Activated naive CD4-positive, alpha-beta T cell treated with anti-CD3 and anti-CD28 coated beads, Interleukin-2, amount 10 ng/mL, durations not matched to agents 7 days and 5 days (primary cell): ENCODE data around the gene CMC4.

Experiments used
- CTCF ChIA-PET: fragments of 350-600 bp; sonication (Branson Sonifier 250); formaldehyde crosslinking; loops from one replicate; lab custom pipeline; 2021; ENCODE audit warnings: antibody characterized with exemption; lab: Charles Lee
- DNase-seq: peaks from one replicate; pipeline ENCODE4 v3.0.0-alpha.2; 2020
- H3K27ac Mint-ChIP-seq: one replicate; pipeline ENCODE4 v1.8.0; 2021; ENCODE audit warnings: mild to moderate bottlenecking, moderate library complexity, mixed read lengths
- H3K27me3 Mint-ChIP-seq: one replicate; pipeline ENCODE4 v1.8.0; 2021; ENCODE audit warnings: mild to moderate bottlenecking, mixed read lengths
- H3K36me3 Mint-ChIP-seq: one replicate; pipeline ENCODE4 v1.8.0; 2021; ENCODE audit warnings: mixed read lengths
- H3K4me1 Mint-ChIP-seq: one replicate; pipeline ENCODE4 v1.8.0; 2021; ENCODE audit warnings: mixed read lengths
- H3K4me3 Mint-ChIP-seq: one replicate; pipeline ENCODE4 v1.8.0; 2021; ENCODE audit warnings: mild to moderate bottlenecking, moderate library complexity, mixed read lengths
- H3K9me3 Mint-ChIP-seq: one replicate; pipeline ENCODE4 v1.8.0; 2021; ENCODE audit warnings: mixed read lengths

CMC4 gene, protein sequence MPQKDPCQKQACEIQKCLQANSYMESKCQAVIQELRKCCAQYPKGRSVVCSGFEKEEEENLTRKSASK

DNA sequence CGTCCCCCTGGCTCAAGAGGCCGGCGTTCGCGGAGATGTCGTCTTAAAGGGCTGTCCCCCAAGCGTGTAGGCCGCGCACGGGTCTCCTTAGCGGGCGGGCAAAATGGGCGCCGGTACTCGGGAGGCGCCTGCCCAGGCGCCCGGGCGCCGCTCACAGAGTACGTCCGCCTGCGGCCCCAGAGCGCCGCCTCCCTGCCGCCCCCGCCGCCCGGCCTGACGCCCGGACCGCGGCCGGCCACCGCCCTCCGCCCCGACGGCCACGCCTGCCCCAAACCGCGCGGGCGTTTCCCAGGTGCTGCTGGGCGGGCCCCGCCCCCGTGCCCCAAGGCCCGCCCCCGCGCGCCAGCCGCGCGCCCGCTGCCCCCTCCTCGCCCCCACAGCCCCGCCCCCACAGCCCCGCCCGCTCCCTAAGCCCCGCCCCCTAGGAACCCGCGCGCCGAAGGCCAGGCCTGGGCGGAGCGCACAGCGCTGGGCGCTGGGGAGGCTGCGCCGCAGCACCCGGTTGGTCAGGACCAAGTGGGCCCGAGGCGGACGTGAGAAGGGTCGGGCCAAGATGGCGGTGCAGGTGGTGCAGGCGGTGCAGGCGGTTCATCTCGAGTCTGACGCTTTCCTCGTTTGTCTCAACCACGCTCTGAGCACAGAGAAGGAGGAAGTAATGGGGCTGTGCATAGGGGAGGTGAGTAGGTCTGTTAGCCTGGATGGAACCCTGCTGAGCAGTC lies at the start of gene CMC4, which contains the start of the genes BRCC3 and MTCP1:
Gene CMC4, minus strand, starts transcription at position 162 of the 719 bp plus-strand sequence. CDS start 7,113 bp downstream, outside the sequence.
Gene BRCC3, plus strand, starts transcription at position 534 of the 719 bp plus-strand sequence. Its CDS starts 20 bp downstream, at position 554.
Gene MTCP1, minus strand, starts transcription at position 162 of the 719 bp plus-strand sequence. CDS start 5,126 bp downstream, outside the sequence.
- Mint-ChIP-seq H3K9me3 (no peaks in the 10 kb centered on the region), H3K27ac (peak within 1 kb of the TSS; percentile 96), H3K36me3 (peaks cover 32% of the 10 kb centered on the region), H3K27me3 (no peaks in the 10 kb centered on the region), H3K4me3 (peak within 1 kb of the TSS; percentile 92), H3K4me1 (peaks cover 60% of the 10 kb centered on the region)
- CTCF ChIA-PET, result no interaction called here
- DNase-seq, result peak; percentile 81

DNA sequence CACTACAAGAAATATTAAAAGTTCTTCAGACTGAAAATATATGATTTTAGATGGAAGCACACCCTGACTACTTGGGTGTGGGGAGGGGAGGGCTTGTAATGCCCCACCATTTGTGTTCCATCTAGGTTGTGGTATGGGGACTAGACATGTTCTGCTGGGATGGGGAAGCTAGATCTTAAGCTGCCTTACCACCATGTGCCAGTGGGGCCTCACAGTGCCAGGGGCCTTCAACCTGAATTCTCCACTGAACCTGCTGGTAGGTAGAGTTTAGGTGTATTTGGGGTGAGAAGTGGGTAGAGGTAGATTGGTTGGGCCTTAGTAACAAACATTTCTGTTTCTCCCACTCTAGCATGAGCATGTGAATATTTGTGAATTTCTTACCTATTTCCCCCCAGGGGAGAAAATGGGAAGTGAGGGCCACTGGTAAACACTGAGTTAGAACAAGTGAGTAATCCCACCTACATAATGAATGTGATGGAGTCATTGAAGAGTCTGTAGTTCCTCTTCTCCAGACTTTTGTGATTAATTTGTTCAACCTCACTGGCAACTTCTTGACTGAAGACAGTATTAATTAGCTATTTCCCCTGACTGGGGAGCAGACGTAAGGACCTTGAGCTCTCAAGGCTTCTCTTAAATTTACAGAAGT lies 44.4 kb upstream of the CMC4 start:
- no peak overlapping the region for H3K27ac Mint-ChIP-seq
- no peak overlapping the region for H3K4me3 Mint-ChIP-seq
- CTCF ChIA-PET, result interaction anchor here (1.6 kb wide), 1 partner anchor 197 kb away, joined by 3 read pairs; no protein-coding TSS in a partner anchor
- DNase-seq, result no peak
- no peaks in the 10 kb centered on the region for H3K9me3 Mint-ChIP-seq
- peaks cover 36% of the 10 kb centered on the region for H3K36me3 Mint-ChIP-seq
- H3K27me3 Mint-ChIP-seq, result no peaks in the 10 kb centered on the region
- H3K4me1 Mint-ChIP-seq, result no peaks in the 10 kb centered on the region

DNA sequence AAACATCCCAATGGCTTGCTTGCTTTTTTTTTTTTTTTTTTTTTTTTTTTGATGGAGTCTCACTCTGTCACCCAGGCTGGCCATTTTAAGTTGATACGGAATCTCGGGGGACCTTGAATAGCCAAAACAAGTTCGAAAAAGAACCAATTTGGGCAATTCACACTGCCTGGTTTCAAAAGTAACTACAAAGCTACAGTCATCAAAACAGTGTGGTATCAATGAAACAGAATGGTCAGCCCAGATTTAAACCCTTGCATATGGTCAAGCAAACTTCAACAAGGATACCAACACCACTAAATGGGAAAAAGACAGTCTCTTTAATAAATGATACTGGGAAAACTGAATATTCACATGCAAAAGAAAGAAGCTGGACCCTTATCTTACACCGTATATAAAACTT lies 42.2 kb upstream of the CMC4 start:
- Mint-ChIP-seq H3K36me3 (peaks cover 34% of the 10 kb centered on the region), H3K27ac (no peak overlapping the region), H3K4me3 (no peak overlapping the region), H3K27me3 (no peaks in the 10 kb centered on the region), H3K9me3 (no peaks in the 10 kb centered on the region), H3K4me1 (no peaks in the 10 kb centered on the region)
- DNase-seq, result no peak
- CTCF ChIA-PET, result no interaction called here

DNA sequence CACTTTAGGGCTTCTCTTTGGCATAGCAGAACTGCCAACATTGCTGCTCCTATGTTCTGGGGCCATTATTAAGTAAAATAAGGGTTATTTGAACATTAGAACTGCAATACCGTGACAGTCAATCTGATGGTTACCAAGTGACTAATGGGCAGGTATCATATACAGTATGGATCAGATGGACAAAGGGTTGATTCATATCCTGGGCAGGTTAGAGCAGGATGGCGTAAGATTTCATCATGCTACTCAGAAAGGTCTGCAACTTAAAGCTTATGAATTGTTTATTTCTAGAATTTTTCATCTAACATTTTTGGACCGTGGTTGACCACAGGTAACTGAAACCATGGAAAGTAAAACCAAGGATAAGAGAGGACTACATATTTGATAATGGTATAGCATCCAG lies 41.2 kb upstream of the CMC4 start:
- peaks cover 40% of the 10 kb centered on the region for H3K36me3 Mint-ChIP-seq
- no peak for DNase-seq
- H3K27me3 Mint-ChIP-seq, result no peaks in the 10 kb centered on the region
- no peaks in the 10 kb centered on the region for H3K4me1 Mint-ChIP-seq
- CTCF ChIA-PET, result no interaction called here
- H3K4me3 Mint-ChIP-seq, result no peak overlapping the region
- H3K9me3 Mint-ChIP-seq, result no peaks in the 10 kb centered on the region
- no peak overlapping the region for H3K27ac Mint-ChIP-seq

DNA sequence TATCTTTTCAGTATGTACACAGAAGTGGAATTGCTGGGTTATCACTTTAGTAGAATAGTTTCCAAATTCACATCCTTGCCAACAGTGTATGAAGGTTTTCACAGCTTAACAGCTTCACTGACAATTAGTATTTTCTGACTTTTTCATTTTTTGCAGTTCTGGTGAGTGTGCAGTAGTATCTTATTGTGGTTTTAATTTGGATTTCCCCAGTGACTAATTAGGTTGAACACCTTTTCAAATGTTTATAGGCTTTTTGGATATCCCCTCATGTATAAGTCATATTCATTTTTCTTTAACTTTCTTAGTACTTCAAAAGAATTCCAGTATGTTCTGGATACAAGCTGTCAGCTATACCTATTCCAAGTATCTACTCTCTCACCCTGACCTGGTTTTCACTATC lies 37.5 kb upstream of the CMC4 start:
- Mint-ChIP-seq H3K9me3 (no peaks in the 10 kb centered on the region), H3K27ac (no peak overlapping the region), H3K4me3 (no peak overlapping the region), H3K36me3 (peaks cover 45% of the 10 kb centered on the region), H3K27me3 (no peaks in the 10 kb centered on the region), H3K4me1 (no peaks in the 10 kb centered on the region)
- CTCF ChIA-PET, result interaction anchor here (0.7 kb wide), 1 partner anchor 568 kb away, joined by 3 read pairs; no protein-coding TSS in a partner anchor
- no peak for DNase-seq

DNA sequence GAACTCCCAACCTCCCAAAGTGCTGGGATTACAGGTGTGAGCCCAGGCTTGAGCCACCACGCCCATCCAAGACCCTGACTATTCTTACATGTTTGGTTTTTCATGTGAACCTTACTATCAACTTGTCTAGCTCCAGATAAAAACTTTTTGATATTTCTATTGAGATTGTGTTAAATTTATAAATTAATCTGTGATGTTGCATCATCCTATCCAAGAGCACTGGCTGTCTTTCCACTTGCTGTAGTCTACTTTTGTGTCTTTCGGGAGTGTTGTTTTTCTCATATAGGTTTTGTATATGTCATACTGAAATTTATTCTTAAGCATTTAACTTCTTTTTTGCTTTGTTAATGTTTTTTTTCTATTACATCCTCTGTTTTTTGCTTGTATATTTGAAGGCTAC lies 35.0 kb upstream of the CMC4 start:
- no peaks in the 10 kb centered on the region for H3K9me3 Mint-ChIP-seq
- DNase-seq, result no peak
- H3K4me1 Mint-ChIP-seq, result no peaks in the 10 kb centered on the region
- CTCF ChIA-PET, result interaction anchor here (0.8 kb wide), 1 partner anchor 11 kb away, joined by 4 read pairs; no protein-coding TSS in a partner anchor
- no peak overlapping the region for H3K4me3 Mint-ChIP-seq
- no peaks in the 10 kb centered on the region for H3K27me3 Mint-ChIP-seq
- no peak overlapping the region for H3K27ac Mint-ChIP-seq
- H3K36me3 Mint-ChIP-seq, result peaks cover 33% of the 10 kb centered on the region

DNA sequence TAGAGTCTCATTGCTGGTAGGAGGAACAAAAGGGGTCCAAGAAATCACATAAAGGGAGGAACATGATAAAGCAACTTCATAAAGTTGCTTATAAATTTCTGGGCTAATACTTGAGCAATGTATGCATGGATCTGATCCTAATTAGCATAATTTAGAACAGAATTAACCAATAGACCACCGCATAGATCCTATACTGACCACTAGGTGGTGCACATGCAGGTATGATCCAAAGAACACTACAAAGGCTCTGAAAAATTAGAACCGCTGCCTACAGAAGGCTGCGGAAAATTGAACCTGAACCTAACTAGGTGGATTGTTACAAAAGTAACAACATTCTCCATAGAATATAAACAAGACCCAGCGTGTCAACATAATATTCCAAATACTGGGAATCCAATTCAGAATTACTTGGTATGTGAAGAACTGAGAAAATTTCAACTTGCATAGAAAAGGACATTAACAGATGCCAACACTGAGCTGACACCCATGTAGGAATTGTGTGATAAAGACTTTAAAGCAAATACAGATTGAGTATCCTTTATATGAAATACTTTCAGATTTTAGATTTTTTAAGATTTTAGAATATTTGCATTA lies 23.6 kb upstream of the CMC4 start:
- Mint-ChIP-seq H3K4me1 (no peaks in the 10 kb centered on the region), H3K9me3 (no peaks in the 10 kb centered on the region), H3K4me3 (no peak overlapping the region), H3K27me3 (no peaks in the 10 kb centered on the region), H3K36me3 (peaks cover 18% of the 10 kb centered on the region), H3K27ac (no peak overlapping the region)
- DNase-seq, result peak; percentile 42
- CTCF ChIA-PET, result interaction anchor here (0.6 to 1.6 kb wide), 7 partner anchors 11 to 312 kb away, joined by 3 to 5 read pairs (median 3); no protein-coding TSS in a partner anchor

DNA sequence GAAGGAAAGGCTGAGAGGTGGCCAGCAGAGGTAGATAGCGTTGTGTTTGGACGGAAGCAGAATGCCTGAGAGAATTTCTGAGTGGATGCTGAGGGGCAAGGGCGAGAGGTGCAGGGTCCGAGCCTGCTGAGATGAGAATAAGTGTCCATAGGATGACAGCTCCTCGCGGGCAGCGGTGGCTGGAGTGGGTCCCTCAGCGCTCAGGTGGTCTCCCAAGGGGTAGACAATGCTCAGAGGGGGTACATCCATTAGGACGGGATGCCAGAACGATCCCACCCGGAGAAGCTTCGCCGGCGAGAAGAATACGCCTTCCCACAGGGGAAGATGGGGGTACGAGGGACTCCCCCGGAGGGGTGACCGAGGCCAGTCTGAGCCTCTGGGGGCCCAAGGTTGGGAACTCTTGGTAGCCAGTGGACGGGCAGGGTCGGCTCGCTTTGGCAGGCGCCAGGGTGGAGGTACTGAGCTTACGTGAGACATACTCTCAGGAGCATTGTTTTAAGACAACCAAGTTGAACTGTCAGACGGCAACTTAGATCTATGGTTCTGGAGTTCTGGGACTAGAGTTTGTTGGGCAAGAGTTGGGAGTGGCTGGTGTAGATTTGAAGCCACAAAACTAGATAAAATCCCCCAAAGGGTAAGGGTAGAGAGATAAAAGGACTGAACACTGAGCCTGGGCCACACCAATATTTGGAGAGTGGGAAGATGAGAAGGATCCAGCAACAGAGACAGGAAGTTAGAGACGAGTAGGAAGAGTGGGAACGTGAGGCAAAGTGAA lies 16.2 kb upstream of the CMC4 start:
- Mint-ChIP-seq H3K27ac (peak overlapping the region; percentile 9), H3K4me1 (no peaks in the 10 kb centered on the region), H3K9me3 (no peaks in the 10 kb centered on the region), H3K4me3 (no peak overlapping the region), H3K27me3 (no peaks in the 10 kb centered on the region), H3K36me3 (peaks cover 28% of the 10 kb centered on the region)
- CTCF ChIA-PET, result interaction anchor here (1.0 to 1.2 kb wide), 3 partner anchors 34 to 169 kb away, joined by 3 to 5 read pairs (median 3); no protein-coding TSS in a partner anchor
- no peak for DNase-seq

DNA sequence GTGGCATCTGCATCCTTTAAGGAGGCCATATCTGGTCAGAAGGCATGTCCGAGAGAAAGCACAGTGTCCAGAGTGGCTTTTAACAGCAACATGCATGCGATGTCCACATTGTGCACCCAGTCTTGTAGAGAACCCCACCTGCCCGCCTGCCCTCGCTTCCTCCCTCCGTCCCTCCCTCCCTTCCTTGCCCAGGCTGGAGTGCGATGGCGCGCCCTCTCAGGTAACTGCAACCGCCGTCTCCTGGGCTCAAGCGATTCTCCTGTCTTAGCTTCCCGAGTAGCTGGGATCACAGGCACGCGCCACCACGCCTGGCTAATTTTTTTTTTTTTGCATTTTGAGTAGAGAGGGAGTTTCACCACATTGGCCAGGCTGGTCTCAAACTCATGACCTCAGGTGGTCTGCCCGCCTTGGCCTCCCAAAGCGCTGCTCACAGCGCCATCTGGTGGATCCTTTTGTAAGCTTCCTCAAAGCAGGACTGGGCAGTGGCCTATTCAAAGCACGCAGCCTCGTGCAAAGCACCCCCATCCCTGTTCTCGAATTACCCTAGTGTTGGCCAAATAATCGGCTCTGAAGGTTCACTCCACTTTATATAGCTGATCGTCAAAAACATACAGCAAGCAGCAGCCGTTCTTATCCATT lies 15.4 kb upstream of the CMC4 start:
- Mint-ChIP-seq H3K9me3 (no peaks in the 10 kb centered on the region), H3K4me3 (no peak overlapping the region), H3K4me1 (no peaks in the 10 kb centered on the region), H3K27ac (no peak overlapping the region), H3K36me3 (peaks cover 31% of the 10 kb centered on the region), H3K27me3 (no peaks in the 10 kb centered on the region)
- peak; percentile 50 for DNase-seq
- CTCF ChIA-PET, result interaction anchor here (0.6 to 1.2 kb wide), 4 partner anchors 35 to 168 kb away, joined by 3 to 5 read pairs (median 3); no protein-coding TSS in a partner anchor

DNA sequence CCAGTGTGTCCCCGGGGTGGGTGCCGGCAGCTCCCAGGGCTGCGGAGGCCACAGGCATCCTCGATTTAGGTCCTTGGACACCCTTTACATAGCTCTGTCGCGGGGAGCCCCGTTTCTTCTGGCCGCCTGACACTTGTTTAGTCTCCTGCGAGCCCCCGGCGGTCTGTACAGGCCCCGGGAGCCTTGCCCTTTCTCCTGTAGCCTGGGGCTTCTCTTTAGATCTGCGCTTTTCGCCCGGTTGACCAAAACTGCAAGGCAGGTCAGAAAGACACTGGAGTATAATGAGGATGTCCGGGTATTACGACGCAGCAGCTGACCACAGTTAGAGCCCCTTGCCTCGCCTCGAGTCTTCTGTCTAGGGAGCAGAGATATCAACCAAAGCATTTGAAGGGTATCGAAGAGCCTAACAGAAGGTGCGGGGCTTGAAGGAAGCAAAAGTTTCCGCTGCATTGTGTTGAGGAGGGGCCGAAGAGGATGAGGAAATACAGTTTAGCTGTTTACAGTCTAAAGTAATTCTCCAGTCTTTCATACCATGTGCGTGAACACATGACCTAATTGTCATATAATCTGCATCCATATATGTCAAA lies 851 bp upstream of the CMC4 start:
- CTCF ChIA-PET, result no interaction called here
- H3K27ac Mint-ChIP-seq, result peak overlapping the region; percentile 96
- H3K4me3 Mint-ChIP-seq, result peak overlapping the region; percentile 92
- H3K27me3 Mint-ChIP-seq, result no peaks in the 10 kb centered on the region
- H3K36me3 Mint-ChIP-seq, result peaks cover 32% of the 10 kb centered on the region
- no peak for DNase-seq
- H3K4me1 Mint-ChIP-seq, result peaks cover 60% of the 10 kb centered on the region
- no peaks in the 10 kb centered on the region for H3K9me3 Mint-ChIP-seq

DNA sequence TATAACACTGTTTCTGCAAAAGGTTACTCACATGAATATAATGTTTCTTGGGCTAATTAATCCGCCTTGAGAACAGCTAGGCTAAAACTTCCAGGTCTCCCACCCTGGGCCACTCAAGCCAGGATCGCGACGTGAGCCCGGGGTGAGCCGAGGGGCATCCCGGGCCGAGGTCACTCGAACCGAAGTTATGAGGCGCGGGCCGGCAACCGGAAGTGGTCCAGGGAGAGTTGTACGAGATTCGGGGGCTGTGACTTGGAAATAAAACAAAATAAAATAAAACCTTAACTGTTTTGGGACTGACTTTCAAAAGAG lies 317 bp downstream of the CMC4 start:
- no peaks in the 10 kb centered on the region for H3K9me3 Mint-ChIP-seq
- peak overlapping the region; percentile 77 for H3K4me3 Mint-ChIP-seq
- CTCF ChIA-PET, result no interaction called here
- H3K36me3 Mint-ChIP-seq, result peaks cover 29% of the 10 kb centered on the region
- peak overlapping the region; percentile 82 for H3K27ac Mint-ChIP-seq
- no peaks in the 10 kb centered on the region for H3K27me3 Mint-ChIP-seq
- no peak for DNase-seq
- peaks cover 60% of the 10 kb centered on the region for H3K4me1 Mint-ChIP-seq

DNA sequence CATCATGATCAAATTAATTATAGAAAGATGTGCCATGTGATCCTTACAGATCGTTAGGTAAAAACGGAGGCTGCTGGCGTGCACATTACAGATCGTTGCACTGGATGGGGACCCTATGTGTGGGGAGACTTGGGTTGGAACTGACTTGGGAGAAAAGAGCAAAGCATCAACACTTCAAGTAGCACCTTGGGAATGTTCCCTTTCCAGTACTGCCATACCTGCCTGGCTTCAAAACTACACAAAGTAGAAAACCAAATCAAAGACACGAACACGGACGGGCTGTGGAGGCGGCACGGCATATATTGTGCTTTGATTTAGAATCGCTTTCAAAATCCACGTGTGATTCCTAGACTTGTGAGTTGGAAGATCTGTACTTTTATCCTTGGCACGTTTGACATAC lies 898 bp downstream of the CMC4 start:
- no peaks in the 10 kb centered on the region for H3K27me3 Mint-ChIP-seq
- CTCF ChIA-PET, result interaction anchor here (0.9 kb wide), 1 partner anchor 12 kb away, joined by 4 read pairs; no protein-coding TSS in a partner anchor
- DNase-seq, result no peak
- peak overlapping the region; percentile 77 for H3K4me3 Mint-ChIP-seq
- H3K27ac Mint-ChIP-seq, result peak overlapping the region; percentile 82
- H3K4me1 Mint-ChIP-seq, result peaks cover 56% of the 10 kb centered on the region
- H3K9me3 Mint-ChIP-seq, result no peaks in the 10 kb centered on the region
- peaks cover 23% of the 10 kb centered on the region for H3K36me3 Mint-ChIP-seq

DNA sequence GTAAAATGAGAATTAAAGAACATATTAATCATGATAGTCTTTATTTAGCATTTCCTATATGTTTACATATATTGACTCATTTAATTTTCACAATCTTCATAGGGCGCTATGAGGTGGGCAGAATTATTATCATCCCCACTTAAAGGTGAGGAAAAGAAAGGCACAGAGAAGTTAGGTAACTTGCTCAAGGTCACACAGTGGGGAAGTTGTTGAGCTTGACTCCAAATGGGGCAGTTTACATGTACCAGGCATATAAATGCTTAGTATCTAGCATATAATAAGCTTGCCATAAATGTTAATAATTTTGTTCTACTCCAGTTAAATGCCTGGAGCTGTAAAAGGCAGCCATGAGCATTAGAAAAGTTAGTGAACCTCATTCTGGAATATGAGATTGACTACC lies 1.5 kb downstream of the CMC4 start:
- Mint-ChIP-seq H3K27ac (no peak overlapping the region), H3K27me3 (no peaks in the 10 kb centered on the region), H3K36me3 (peaks cover 22% of the 10 kb centered on the region), H3K9me3 (no peaks in the 10 kb centered on the region), H3K4me3 (peak overlapping the region; percentile 77), H3K4me1 (peaks cover 54% of the 10 kb centered on the region)
- CTCF ChIA-PET, result interaction anchor here (0.9 to 1.4 kb wide), 2 partner anchors 11 to 13 kb away, joined by 4 to 5 read pairs; no protein-coding TSS in a partner anchor
- DNase-seq, result no peak
